Endothelial cell of umbilical vein (primary cell): ENCODE results near the gene NR2E1. TPM values are rescaled to one million over a fixed set of nuclear protein-coding genes. Genes with fewer than 3 reads are reported as not detected.

ENCODE experiments used
- BruUV-seq: library from RNA; stranded (reverse); fragments of 400-500 nt; replicated peaks from 2 replicates; lab custom pipeline; 2021; lab: Mats Ljungman, UMichigan
- CTCF ChIA-PET: fragments of 300-600, 350-600 bp; sonication (Branson Sonifier 250); formaldehyde crosslinking; loops from one replicate; lab custom pipeline; 2021; ENCODE audit warnings: antibody characterized with exemption, inconsistent platforms; lab: Charles Lee
- POLR2A ChIA-PET: fragments of 300-600, 350-600 bp; sonication (Branson Sonifier 250); formaldehyde crosslinking; loops from one replicate; lab custom pipeline; 2021; ENCODE audit warnings: antibody characterized with exemption, inconsistent platforms; lab: Charles Lee
- DNase-seq: peaks from one replicate; pipeline ENCODE4 v3.0.0-alpha.2; 2011; ENCODE audit warnings: low read depth, low spot score
- FAIRE-seq: peaks from 2 replicates; lab custom pipeline; 2011; peaks lifted over from hg19 to GRCh38; lab: Jason Lieb, UNC
- H2AFZ ChIP-seq: 2 replicates; pipeline ENCODE4 v1.6.0; 2012; ENCODE audit warnings: low read depth, low read length, control low read depth, inconsistent platforms
- H3K27ac ChIP-seq: 2 replicates; pipeline ENCODE4 v1.5.1; 2011; ENCODE audit warnings: low read depth, mild to moderate bottlenecking, control low read depth, low read length, moderate library complexity; ENCODE audit not compliant: insufficient read depth
- H3K27me3 ChIP-seq, 2 experiments: 2 replicates each; pipeline versions ENCODE4 v1.6.0 to v1.6.1; 2011; ENCODE audit warnings: low read length in 2 of 2, mixed read lengths in 1 of 2; ENCODE audit not compliant: control insufficient read depth in 2 of 2, insufficient read depth in 2 of 2
- H3K36me3 ChIP-seq, 2 experiments: 2 replicates in 1 of 2; 3 replicates in 1 of 2; pipeline ENCODE4 v1.5.1; 2011; ENCODE audit warnings: low read length in 2 of 2, mild to moderate bottlenecking in 1 of 2, moderate library complexity in 1 of 2; ENCODE audit not compliant: control insufficient read depth in 2 of 2, insufficient read depth in 2 of 2; ENCODE audit errors: extremely low read depth in 1 of 2
- H3K4me1 ChIP-seq: 3 replicates; pipeline ENCODE4 v1.5.1; 2011; ENCODE audit warnings: mild to moderate bottlenecking, low read length; ENCODE audit not compliant: control insufficient read depth, insufficient read depth; ENCODE audit errors: extremely low read depth
- H3K4me2 ChIP-seq: 2 replicates; pipeline ENCODE4 v1.6.1; 2011; ENCODE audit warnings: low read length, control low read depth, mixed read lengths; ENCODE audit not compliant: insufficient read depth
- H3K4me3 ChIP-seq, 3 experiments: fragments of 200-600 bp in 1 of 3; sonication (generic), shearing (Covaris generic) in 1 of 3; replicated peaks in 1 of 3; 2 replicates each; pipeline ENCODE4 v1.5.1; 2011 to 2016; ENCODE audit warnings: control low read depth in 3 of 3, low read length in 3 of 3, mild to moderate bottlenecking in 2 of 3, inconsistent platforms in 1 of 3, low read depth in 1 of 3, moderate library complexity in 1 of 3; ENCODE audit not compliant: insufficient read depth in 1 of 3
- H3K79me2 ChIP-seq: 2 replicates; pipeline ENCODE4 v1.6.0; 2012; ENCODE audit warnings: low read length, inconsistent platforms; ENCODE audit not compliant: control insufficient read depth, insufficient read depth
- H3K9ac ChIP-seq: replicated peaks from 2 replicates; pipeline ENCODE3; 2011; ENCODE audit warnings: low read length, control low read depth; ENCODE audit not compliant: insufficient read depth; ENCODE audit errors: extremely low read depth
- H3K9me1 ChIP-seq: replicated peaks from 3 replicates; pipeline ENCODE4 v1.6.0; 2011; ENCODE audit warnings: mild to moderate bottlenecking, low read length; ENCODE audit not compliant: control insufficient read depth, insufficient read depth; ENCODE audit errors: extremely low read depth
- H3K9me3 ChIP-seq: replicated peaks from 2 replicates; pipeline ENCODE4 v1.5.1; 2012; ENCODE audit warnings: low read length, inconsistent platforms; ENCODE audit not compliant: control insufficient read depth, insufficient read depth
- H4K20me1 ChIP-seq: replicated peaks from 2 replicates; pipeline ENCODE3; 2011; ENCODE audit warnings: mild to moderate bottlenecking, low read length; ENCODE audit not compliant: control insufficient read depth, insufficient read depth; ENCODE audit errors: extremely low read depth
- CTCF ChIP-seq, 2 donors: IDR thresholded peaks; 1 replicate in 1 of 2; 2 replicates in 1 of 2; pipeline ENCODE4 v1.5.1; 2011; ENCODE audit warnings: low read length in 2 of 2, mild to moderate bottlenecking in 2 of 2, moderate library complexity in 2 of 2, control low read depth in 1 of 2, inconsistent platforms in 1 of 2, low read depth in 1 of 2; ENCODE audit not compliant: insufficient read depth in 1 of 2; ENCODE audit errors: extremely low read depth in 1 of 2
- EZH2 ChIP-seq: IDR thresholded peaks from 2 replicates; pipeline ENCODE4 v1.6.1; 2012; ENCODE audit warnings: borderline replicate concordance, low read depth, mild to moderate bottlenecking, moderate library complexity, low read length, inconsistent platforms; ENCODE audit not compliant: severe bottlenecking
- GATA2 ChIP-seq: IDR thresholded peaks from 2 replicates; pipeline ENCODE4 v1.7.0; 2011; ENCODE audit warnings: low read depth, mild to moderate bottlenecking, moderate library complexity, mixed read lengths, low read length; ENCODE audit not compliant: insufficient read length, insufficient read depth
- JUN ChIP-seq: IDR thresholded peaks from 2 replicates; pipeline ENCODE4 v1.6.1; 2011; ENCODE audit warnings: borderline replicate concordance, low read depth; ENCODE audit not compliant: insufficient read length, insufficient read depth
- MAX ChIP-seq: IDR thresholded peaks from 2 replicates; pipeline ENCODE4 v1.6.1; 2011; ENCODE audit not compliant: insufficient read depth, insufficient read length
- MYC ChIP-seq: IDR thresholded peaks from one replicate; pipeline ENCODE4 v1.6.1; 2011; ENCODE audit warnings: mild to moderate bottlenecking, low read depth, low read length
- POLR2A ChIP-seq: IDR thresholded peaks from 2 replicates; pipeline ENCODE4 v1.6.1; 2012; ENCODE audit warnings: low read depth, mild to moderate bottlenecking, control low read depth, low read length
- dilution Hi-C: fragments of 300-500 bp; cut with MboI; formaldehyde crosslinking; loops from one replicate; pipeline ENCODE4 v1.15.0; 2019; ENCODE audit warnings: low sequenced_read_pairs; ENCODE audit not compliant: extremely low pct_ligation_motif_present
- intact Hi-C: fragments of 100-400 bp; cut with micrococcal nuclease; formaldehyde crosslinking; loops from one replicate; pipeline ENCODE4 v1.10.0; 2022
- polyA plus RNA-seq, 4 experiments: library from polyadenylated mRNA; depleted of rRNA in 3 of 4; stranded (reverse) in 3 of 4; unstranded in 1 of 4; fragments of >200 nt; gene quantifications; 2 replicates each; pipeline versions ENCODE4 v1.2.1 to v1.2.3, GENCODE V29; 2011 to 2012; ENCODE audit warnings: missing spikeins in 1 of 4
- total RNA-seq: library from RNA; stranded (reverse); gene quantifications from 2 replicates; pipeline ENCODE4 v1.2.3, GENCODE V29; 2021

NR2E1 gene
- total and polyA plus RNA-seq, 2 donors (not counting 3 experiments of a cell fraction or from before 2014, with no cell fraction given) = not detected

DNA sequence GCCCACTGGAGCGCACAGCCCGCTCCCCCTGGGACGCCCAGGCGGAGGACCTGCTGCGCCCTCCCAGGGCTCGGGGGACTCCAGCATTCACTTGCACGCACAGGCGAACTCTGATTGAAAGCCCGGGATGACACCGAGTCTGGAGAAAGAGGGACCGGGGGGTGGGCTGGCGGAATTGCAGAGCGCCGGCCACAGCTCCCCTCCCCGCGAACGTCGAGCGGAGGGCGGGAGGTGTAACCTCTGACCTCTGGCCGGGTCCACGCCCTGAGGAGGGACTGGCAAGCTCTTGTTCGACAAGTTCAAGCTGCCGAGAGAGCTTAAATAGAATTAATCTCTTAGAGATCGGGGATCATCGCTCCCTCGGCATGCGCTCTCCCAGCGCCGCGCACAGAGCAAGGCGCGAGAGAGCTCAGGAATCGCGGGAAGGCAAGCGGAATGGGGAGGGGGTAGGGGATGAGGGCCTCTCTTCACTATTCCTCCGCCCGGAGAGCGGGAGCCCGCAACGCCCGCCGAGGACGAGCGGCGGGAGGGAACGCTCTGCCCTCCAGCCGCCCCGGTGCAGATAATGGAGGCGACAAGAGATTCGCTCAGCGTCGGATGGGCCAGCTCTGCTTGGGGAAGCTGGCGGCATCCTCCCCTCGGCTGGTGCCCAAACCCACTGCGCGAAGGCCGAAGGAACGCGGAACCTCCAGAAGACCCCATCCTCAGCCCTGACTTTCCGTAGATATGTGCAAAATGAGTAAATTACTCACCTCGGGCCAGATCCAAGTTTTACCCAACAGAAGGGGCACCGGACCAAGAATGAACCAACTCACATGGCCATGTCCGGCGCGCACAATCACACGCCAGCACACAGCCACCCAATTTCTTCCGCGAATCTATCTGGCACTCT lies 761 bp upstream of the NR2E1 start:
- Histone ChIP-seq H3K4me1 (peaks cover 4% of the 10 kb centered on the region), H3K9me3 (no peaks in the 10 kb centered on the region), H3K9me1 (no peaks in the 10 kb centered on the region), H3K4me2 (no peak overlapping the region), H3K9ac (no peak overlapping the region), H3K36me3 (no peaks in the 10 kb centered on the region), H3K27me3 (peaks cover 98 to 100% of the 10 kb centered on the region in 2 experiments), H3K79me2 (no peaks in the 10 kb centered on the region), H3K4me3 (no peak overlapping the region), H4K20me1 (no peaks in the 10 kb centered on the region), H3K27ac (no peak overlapping the region), H2AFZ (no peak overlapping the region)
- TF ChIP-seq EZH2 (peak; percentile 87), MYC (no peak), MAX (no peak), POLR2A (no peak), GATA2 (no peak), JUN (no peak), CTCF (IDR thresholded peaks at IDR 0.05; ENCODE audit: extremely low read depth in 1 of 2, insufficient read depth in 1 of 2, low read depth in 1 of 2, low read length in 2 of 2) (no peak)
- dilution Hi-C loops = no loop called here
- CTCF ChIA-PET = interaction anchor here (0.9 to 1.1 kb wide), 2 partner anchors 332 kb away, joined by 3 read pairs; no protein-coding TSS in a partner anchor
- no peak for DNase-seq
- BruUV-seq = no TSS peak
- FAIRE-seq = no peak
- intact Hi-C loops = loop anchor here (5.0 kb wide), 1 partner anchor 327 kb away; no protein-coding TSS in a partner anchor
- POLR2A ChIA-PET = no interaction called here
